ENCODE results near the gene CCDC86.

The CCDC86 gene

GRCh38 chr11:60868682-60869450, 27.0 kb downstream of the CCDC86 start:
- H3K4me3 ChIP-seq (ENCODE audit: low read depth, low read length): no peak overlapping the region
- no peak for DNase-seq (ENCODE audit: low read depth, low spot score)
- CTCF ChIA-PET: interaction anchor here (1.0 to 3.2 kb wide), 4 partner anchors 19 to 38 kb away, joined by 3 to 20 read pairs (median 6); no protein-coding TSS in a partner anchor
- TF ChIP-seq, protein P1, sequence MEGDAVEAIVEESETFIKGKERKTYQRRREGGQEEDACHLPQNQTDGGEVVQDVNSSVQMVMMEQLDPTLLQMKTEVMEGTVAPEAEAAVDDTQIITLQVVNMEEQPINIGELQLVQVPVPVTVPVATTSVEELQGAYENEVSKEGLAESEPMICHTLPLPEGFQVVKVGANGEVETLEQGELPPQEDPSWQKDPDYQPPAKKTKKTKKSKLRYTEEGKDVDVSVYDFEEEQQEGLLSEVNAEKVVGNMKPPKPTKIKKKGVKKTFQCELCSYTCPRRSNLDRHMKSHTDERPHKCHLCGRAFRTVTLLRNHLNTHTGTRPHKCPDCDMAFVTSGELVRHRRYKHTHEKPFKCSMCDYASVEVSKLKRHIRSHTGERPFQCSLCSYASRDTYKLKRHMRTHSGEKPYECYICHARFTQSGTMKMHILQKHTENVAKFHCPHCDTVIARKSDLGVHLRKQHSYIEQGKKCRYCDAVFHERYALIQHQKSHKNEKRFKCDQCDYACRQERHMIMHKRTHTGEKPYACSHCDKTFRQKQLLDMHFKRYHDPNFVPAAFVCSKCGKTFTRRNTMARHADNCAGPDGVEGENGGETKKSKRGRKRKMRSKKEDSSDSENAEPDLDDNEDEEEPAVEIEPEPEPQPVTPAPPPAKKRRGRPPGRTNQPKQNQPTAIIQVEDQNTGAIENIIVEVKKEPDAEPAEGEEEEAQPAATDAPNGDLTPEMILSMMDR (IDR thresholded peaks at IDR 0.05; ENCODE audit: insufficient read depth, low read length, missing control alignments): no peak
- POLR2A ChIA-PET: no interaction called here

DNA sequence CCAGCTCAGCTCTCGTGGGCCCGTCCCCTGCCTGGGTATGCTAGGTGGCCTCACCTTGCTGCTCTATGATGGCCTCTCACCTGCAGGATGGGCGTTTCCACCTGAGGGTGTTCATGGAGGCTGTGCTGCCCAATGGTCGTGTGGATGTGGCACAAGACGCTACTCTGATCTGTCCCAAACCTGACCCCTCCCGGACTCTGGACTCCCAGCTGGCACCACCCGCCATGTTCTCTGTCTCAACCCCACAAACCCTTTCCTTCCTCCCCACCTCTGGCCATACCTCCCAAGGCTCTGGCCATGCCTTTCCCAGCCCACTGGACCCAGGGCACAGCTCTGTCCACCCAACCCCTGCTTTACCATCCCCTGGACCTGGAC, 27.5 kb downstream of the CCDC86 start:
- POLR2A ChIA-PET: no interaction called here
- CTCF ChIA-PET: interaction anchor here (1.0 to 1.4 kb wide), 2 partner anchors 25 to 39 kb away, joined by 3 to 5 read pairs; no protein-coding TSS in a partner anchor

DNA sequence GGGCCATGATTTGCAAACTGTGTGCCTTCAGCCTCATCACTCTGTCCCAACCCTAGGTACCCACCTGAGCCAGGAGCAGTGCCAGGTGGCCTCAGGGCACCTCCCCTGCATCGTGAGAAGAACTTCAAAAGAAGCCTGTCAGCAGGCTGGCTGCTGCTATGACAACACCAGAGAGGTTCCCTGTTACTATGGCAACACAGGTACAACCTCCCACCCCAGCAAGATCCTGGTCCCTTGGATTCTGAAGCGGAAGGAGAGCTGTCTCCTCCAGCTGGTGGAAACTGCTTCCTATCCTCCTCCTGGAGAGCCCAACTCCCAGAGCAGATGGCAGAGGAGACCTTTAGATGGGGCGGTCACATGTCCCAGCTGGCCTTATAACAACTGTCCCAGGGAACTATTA, 28.4 kb downstream of the CCDC86 start:
- no peak overlapping the region for H3K4me3 ChIP-seq (ENCODE audit: low read depth, low read length)
- TF ChIP-seq, protein P1 (IDR thresholded peaks at IDR 0.05; ENCODE audit: insufficient read depth, low read length, missing control alignments): no peak
- CTCF ChIA-PET: interaction anchor here (1.2 to 4.5 kb wide), 3 partner anchors 17 to 269 kb away, joined by 4 to 15 read pairs (median 13); no protein-coding TSS in a partner anchor
- POLR2A ChIA-PET: no interaction called here
- DNase-seq (ENCODE audit: low read depth, low spot score): no peak

More for the DNA sequence above, 27.5 kb downstream of the CCDC86 start:
- TF ChIP-seq, protein P1 (IDR thresholded peaks at IDR 0.05; ENCODE audit: insufficient read depth, low read length, missing control alignments): no peak
- H3K4me3 ChIP-seq (ENCODE audit: low read depth, low read length): no peak overlapping the region
- DNase-seq (ENCODE audit: low read depth, low spot score): no peak

- CTCF ChIA-PET: interaction anchor here (1.0 to 4.5 kb wide), 7 partner anchors 10 to 269 kb away, joined by 4 to 15 read pairs (median 5); partner anchors contain the start of gene PTGDR2
- no peak for DNase-seq (ENCODE audit: low read depth, low spot score)
- POLR2A ChIA-PET: no interaction called here
- no peak overlapping the region for H3K4me3 ChIP-seq (ENCODE audit: low read depth, low read length)
- TF ChIP-seq, protein P1 (IDR thresholded peaks at IDR 0.05; ENCODE audit: insufficient read depth, low read length, missing control alignments): no peak
Observed at GRCh38 chr11:60870733-60871377, 28.9 kb downstream of the CCDC86 start.

- no peak for DNase-seq (ENCODE audit: low read depth, low spot score)
- TF ChIP-seq, protein P1 (IDR thresholded peaks at IDR 0.05; ENCODE audit: insufficient read depth, low read length, missing control alignments): no peak
- ChIA-PET POLR2A (interaction anchor here (0.9 kb wide), 1 partner anchor 11 kb away, joined by 3 read pairs; no protein-coding TSS in a partner anchor), CTCF (interaction anchor here (1.0 to 4.5 kb wide), 8 partner anchors 11 to 30 kb away, joined by 4 to 15 read pairs (median 5); partner anchors contain the start of gene PTGDR2)
- H3K4me3 ChIP-seq (ENCODE audit: low read depth, low read length): no peak overlapping the region
Observed at GRCh38 chr11:60871378-60872061, 29.6 kb downstream of the CCDC86 start.

All from AG04449 (cell line).